ENCODE results near the gene SSC5D. TPM values are rescaled to one million over a fixed set of nuclear protein-coding genes. Genes with fewer than 3 reads are reported as not detected.
A peak's percentile ranks its signal among the peaks of the same experiment; 100 is the strongest.

SSC5D gene
- polyA plus RNA-seq, 1 donor = 17.3 TPM

DNA sequence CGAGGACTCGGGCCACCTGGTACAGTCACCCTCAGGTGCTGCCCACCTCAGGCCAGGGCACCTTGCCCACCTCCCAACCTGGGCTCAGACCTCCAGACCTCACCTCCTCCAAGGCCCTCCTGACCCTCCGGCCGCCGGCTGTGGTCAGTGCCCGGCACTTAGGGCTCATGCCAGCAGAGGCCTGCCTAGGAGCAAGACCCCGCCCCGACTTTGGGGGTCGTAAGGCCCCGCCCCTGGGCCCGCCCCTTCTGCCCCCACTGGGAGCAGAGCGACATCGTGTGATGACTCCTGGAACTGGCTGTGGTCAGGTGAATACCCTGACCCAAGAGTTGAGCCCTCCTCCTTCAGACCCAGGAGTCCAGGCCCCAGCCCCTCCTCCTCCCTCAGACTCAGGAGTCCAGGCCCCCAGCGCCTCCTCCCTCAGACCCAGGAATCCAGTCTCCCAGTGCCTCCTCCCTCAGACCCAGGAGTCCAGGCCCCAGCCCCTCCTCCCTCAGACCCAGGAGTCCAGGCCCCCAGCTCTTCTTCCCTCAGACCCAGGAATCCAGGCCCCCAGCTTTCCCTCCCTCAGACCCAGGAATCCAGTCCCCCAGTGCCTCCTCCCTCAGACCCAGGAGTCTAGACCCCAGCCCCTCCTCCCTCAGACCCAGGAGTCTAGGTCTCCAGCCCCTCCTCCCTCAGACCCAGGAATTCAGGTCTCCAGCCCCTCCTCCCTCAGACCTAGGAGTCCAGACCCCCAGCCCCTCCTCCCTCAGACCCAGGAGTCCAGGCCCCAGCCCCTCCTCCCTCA lies 48.9 kb downstream of the SSC5D start, which contains the start of gene SBK2:
SBK2 (minus strand) TSS at position 183 of the 790 bp plus-strand sequence. CDS start 839 bp downstream, outside the sequence.
- no peak for DNase-seq (ENCODE audit: low read depth)

- DNase-seq (ENCODE audit: low read depth) = peak; percentile 54
These were observed 49.5 kb downstream of the SSC5D start for GRCh38 chr19:55537741-55538111.

DNA sequence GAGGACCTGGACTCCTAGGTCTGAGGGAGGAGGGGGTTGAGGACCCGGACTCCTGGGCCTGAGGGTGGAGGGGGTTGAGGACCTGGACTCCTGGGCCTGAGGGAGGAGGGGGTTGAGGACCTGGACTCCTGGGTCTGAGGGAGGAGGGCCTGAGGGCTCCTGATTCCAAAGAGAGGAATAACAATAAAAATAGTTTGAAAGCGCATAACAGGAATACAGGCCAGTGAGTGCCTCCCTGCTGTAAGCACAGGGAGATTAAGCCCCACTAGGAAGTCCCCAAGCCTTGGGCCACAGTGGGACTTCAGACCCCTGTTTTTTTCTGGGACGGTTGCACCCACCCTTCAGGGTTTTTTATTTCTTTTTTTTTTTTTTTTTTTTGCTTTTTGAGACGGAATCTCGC lies 49.9 kb downstream of the SSC5D start:
- DNase-seq (ENCODE audit: low read depth) = no peak

GRCh38 chr19:55539090-55539984 lies 51.1 kb downstream of the SSC5D start:
- no peak for DNase-seq (ENCODE audit: low read depth)

DNA sequence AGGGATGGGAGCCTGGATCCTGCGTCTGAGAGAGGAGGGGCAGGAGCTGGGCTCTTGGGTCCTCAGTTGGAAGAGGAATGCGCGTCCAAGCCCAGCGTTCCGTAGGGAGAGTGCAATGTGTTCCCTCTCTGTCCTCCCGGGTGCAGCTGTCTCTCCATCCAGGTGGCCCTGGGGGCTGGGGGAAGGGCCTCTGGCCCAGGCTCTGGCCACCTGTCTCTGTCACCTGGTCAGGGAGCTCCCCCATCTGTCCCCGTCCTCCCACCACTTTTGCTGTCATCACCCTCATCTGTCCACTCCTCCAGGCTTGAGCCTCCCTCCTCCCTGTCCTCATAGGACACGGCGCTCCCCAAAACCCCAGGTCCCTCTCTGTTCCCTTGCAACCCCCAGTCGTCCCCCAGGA lies 52.4 kb downstream of the SSC5D start:
- no peak for DNase-seq (ENCODE audit: low read depth)

DNA sequence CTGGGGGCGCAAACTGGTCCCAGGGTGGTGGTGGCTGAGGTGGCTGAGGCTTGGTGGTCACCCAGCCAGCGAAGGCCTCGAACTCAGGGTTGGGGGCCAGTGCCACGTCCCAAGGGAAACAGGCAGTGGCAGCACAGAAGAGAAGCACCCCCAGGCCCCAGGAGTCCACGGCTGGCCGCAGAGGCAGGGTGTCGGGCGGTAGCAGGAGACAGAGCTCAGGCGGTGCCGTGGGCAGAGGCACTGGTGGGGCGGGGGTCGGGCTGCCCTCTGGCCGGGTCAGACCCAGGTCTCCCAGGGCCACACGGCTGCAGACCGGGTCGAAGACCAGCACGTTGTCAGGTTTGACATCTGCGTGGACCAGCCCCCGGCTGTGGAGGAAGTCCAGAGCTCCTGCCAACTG lies 52.9 kb downstream of the SSC5D start:
- no peak for DNase-seq (ENCODE audit: low read depth)

DNA sequence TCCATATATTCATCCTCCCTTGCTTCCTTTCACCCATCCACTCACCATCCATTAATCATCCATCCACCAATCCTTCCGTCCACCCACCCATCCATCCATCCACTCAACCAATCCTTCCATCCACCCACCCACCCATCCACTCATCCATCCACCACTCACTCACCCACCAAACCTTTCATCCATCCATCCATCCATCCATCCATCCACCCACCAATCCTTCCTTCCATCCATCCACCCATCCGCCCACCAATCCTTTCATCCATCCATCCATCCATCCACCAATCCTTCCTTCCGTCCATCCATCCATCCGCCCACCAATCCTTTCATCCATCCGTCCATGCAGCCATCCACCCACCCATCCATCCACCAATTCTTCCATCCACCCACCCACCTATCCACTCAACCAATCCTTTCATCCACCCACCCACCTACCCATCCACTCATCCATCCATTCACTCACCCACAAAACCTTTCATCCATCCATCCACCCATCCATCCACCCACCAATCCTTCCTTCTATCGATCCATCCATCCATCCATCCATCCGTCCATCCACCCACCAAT lies 54.1 kb downstream of the SSC5D start:
- DNase-seq (ENCODE audit: low read depth) = no peak

DNA sequence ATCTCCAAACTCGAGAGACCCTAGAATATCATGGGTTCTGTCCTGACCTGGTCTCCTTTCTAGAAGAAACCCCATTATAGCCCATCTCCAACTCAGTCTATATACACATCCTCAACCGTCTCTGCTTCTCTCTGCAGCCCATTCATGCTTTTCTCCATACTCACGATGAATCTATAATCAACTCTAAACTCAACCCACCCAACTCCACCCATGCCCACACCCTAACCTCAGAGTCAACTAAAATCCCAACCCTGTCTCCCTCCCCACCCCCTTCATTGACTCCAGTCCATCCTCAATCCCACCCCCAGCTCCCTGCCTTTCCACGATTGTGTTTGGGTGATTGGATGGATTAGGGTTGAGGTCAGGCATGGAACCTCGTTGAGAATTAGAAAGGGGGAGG lies 55.3 kb downstream of the SSC5D start:
- DNase-seq (ENCODE audit: low read depth) = no peak

GRCh38 chr19:55544014-55544413 lies 55.8 kb downstream of the SSC5D start:
- DNase-seq (ENCODE audit: low read depth) = no peak

- no peak for DNase-seq (ENCODE audit: low read depth)
These were observed 56.7 kb downstream of the SSC5D start for GRCh38 chr19:55544776-55545439.

GRCh38 chr19:55545443-55545842 lies 57.2 kb downstream of the SSC5D start, which contains the start of gene SBK3:
Gene SBK3, minus strand, starts transcription at chr19:55545543. Its CDS starts 0 bp downstream, at chr19:55545543.
- no peak for DNase-seq (ENCODE audit: low read depth)

DNA sequence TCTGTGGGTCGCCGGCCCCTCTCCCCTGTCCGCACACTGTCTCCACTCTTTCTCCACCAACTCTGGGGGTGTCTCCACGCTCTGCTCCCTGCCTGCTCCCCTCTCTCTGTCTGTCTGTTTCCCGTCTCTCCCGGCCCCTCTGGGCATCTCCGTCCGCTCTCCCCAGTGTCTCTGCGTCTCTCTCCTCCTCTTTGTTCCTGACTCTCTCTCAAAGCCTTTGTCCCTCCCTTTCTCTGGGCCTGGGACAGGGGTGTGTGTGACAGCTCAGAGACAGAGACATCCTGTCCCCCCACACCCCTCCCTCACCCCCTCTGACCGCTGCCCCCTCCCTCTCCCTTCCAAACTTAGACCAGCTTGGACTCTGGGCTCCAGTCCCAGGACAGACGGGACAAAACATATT lies 57.8 kb downstream of the SSC5D start:
- DNase-seq (ENCODE audit: low read depth) = no peak

DNA sequence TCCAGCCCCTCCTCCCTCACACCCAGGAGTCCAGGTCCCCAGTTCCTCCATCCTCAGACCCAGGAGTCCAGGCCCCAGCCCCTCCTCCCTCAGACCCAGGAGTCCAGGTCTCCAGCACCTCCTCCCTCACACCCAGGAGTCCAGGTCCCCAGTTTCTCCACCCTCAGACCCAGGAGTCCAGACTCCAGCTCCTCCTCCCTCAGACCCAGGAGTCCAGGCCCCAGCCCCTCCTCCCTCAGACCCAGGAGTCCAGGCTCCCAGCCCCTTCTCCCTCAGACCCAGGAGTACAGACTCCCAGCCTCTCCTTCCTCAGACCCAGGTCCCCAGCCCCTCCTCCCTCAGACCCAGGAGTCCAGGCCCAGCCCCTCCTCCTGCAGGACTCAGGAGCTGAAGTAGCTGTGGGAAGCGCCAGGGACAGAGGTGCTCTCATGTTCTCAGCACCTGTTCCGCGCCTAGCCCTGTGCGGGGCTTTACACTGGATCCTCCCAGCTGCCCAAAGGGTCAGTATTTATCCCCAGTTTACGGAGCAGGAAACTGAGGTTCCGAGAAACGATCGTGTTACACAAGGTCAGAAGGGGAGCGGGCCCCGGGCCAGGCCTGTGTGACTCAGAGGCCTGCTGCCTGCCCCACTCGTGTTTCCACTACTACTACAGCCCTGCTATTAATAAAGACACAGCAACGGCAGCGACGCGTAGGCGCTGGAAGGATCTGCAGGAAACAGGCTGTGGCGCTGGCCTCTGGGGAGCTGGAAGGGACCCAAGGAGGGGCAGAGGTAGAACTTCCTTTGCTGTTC lies 58.8 kb downstream of the SSC5D start:
- DNase-seq (ENCODE audit: low read depth) = no peak

GRCh38 chr19:55549500-55550320 lies 61.5 kb downstream of the SSC5D start:
- no peak for DNase-seq (ENCODE audit: low read depth)

GRCh38 chr19:55550321-55550650 lies 62.0 kb downstream of the SSC5D start:
- no peak for DNase-seq (ENCODE audit: low read depth)

DNA sequence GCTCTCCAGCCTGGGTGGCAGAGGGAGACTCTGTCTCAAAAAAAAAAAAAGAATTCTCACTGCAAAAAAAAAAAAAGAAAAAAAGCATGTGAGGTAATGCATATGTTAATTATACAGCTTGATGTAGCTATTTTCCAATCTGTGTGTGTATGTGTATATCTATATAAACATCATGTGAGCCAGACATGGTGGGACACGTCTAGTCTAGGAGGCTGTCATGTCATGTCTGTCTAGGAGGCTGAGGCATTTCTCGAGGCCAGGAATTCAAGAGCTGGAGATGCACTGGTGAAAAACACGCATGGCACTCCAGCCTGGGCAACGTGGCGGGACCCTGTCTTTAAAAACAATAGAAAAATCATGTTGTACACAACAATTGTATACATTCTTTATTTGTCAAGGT lies 64.0 kb downstream of the SSC5D start:
- DNase-seq (ENCODE audit: low read depth) = no peak

GRCh38 chr19:55552620-55553019 lies 64.4 kb downstream of the SSC5D start:
- no peak for DNase-seq (ENCODE audit: low read depth)

- no peak for DNase-seq (ENCODE audit: low read depth)
These were observed 65.3 kb downstream of the SSC5D start for GRCh38 chr19:55553217-55554182.

- DNase-seq (ENCODE audit: low read depth) = no peak
These were observed 66.1 kb downstream of the SSC5D start for GRCh38 chr19:55554302-55554701.

Measured in forelimb muscle (tissue), 1 donor.